ENCODE results near the gene ANGEL2.

DNA sequence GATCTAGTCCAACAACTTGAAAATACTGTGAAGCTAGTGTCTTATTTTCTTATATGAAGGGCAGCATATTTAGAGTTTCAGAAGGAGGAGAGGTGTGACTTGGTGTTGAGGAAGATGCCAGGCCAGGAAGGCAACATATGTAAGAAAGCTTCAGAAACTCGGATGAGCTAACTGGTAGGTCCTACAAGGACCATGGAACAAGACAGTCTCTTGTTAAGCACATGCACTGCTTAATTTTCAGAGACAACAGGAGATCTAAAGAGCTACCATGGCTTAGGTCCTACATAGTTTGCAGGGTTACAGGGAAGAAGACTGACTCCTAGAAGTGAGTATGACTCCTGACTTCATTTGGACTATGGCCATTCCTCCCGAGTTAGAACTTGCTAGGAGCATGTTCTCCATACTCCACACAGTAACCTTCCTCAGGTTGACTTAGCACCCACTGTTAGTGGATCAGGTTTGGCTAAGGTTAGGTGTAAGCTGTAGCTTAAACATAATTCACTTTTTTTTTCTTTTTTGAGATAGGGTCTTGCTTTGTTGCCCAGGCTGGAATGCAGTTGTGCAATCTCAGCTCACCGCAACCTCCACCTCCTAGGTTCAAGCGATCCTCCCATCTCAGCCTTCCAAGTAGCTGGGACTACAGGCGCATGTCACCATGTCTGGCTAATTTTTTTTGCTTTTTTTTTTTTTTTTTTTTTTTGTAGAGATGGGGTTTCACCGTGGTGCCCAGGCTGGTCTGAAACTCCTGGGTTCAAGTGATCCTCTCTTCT is 31.0 kb downstream of the ANGEL2 start:
- TF ChIP-seq USF2 (IDR thresholded peaks at IDR 0.05; ENCODE audit: borderline replicate concordance, low read depth, low read length): no peak
- TF ChIP-seq TCF12 (IDR thresholded peaks at IDR 0.05): no peak
- TF ChIP-seq SMC3 (IDR thresholded peaks at IDR 0.05; ENCODE audit: low read depth, low read length): no peak
- no peak for TF ChIP-seq NFIC (IDR thresholded peaks at IDR 0.05; ENCODE audit: borderline replicate concordance)
- no peak for TF ChIP-seq EP300 (IDR thresholded peaks at IDR 0.05; ENCODE audit: borderline replicate concordance in 1 of 2, low read depth in 1 of 2, low read length in 1 of 2)
- TF ChIP-seq RAD21 (IDR thresholded peaks at IDR 0.05; ENCODE audit: low read length): no peak
- TF ChIP-seq, protein P1, sequence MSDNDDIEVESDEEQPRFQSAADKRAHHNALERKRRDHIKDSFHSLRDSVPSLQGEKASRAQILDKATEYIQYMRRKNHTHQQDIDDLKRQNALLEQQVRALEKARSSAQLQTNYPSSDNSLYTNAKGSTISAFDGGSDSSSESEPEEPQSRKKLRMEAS (IDR thresholded peaks at IDR 0.05; ENCODE audit: low read depth): no peak
- TF ChIP-seq GABPA (IDR thresholded peaks at IDR 0.05; ENCODE audit: low read depth): no peak
- TF ChIP-seq EZH2phosphoT487 (IDR thresholded peaks at IDR 0.05; ENCODE audit: borderline replicate concordance, low read depth): no peak
- TF ChIP-seq POLR2AphosphoS5 (IDR thresholded peaks at IDR 0.05; ENCODE audit: low read depth, low read length): no peak
- no peak for TF ChIP-seq YY1 (IDR thresholded peaks at IDR 0.05; ENCODE audit: low read depth)
- TF ChIP-seq, protein P2, sequence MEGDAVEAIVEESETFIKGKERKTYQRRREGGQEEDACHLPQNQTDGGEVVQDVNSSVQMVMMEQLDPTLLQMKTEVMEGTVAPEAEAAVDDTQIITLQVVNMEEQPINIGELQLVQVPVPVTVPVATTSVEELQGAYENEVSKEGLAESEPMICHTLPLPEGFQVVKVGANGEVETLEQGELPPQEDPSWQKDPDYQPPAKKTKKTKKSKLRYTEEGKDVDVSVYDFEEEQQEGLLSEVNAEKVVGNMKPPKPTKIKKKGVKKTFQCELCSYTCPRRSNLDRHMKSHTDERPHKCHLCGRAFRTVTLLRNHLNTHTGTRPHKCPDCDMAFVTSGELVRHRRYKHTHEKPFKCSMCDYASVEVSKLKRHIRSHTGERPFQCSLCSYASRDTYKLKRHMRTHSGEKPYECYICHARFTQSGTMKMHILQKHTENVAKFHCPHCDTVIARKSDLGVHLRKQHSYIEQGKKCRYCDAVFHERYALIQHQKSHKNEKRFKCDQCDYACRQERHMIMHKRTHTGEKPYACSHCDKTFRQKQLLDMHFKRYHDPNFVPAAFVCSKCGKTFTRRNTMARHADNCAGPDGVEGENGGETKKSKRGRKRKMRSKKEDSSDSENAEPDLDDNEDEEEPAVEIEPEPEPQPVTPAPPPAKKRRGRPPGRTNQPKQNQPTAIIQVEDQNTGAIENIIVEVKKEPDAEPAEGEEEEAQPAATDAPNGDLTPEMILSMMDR (IDR thresholded peaks at IDR 0.05): no peak
